Measurements from ENCODE around the gene CTNNBL1.

Gene CTNNBL1

DNA sequence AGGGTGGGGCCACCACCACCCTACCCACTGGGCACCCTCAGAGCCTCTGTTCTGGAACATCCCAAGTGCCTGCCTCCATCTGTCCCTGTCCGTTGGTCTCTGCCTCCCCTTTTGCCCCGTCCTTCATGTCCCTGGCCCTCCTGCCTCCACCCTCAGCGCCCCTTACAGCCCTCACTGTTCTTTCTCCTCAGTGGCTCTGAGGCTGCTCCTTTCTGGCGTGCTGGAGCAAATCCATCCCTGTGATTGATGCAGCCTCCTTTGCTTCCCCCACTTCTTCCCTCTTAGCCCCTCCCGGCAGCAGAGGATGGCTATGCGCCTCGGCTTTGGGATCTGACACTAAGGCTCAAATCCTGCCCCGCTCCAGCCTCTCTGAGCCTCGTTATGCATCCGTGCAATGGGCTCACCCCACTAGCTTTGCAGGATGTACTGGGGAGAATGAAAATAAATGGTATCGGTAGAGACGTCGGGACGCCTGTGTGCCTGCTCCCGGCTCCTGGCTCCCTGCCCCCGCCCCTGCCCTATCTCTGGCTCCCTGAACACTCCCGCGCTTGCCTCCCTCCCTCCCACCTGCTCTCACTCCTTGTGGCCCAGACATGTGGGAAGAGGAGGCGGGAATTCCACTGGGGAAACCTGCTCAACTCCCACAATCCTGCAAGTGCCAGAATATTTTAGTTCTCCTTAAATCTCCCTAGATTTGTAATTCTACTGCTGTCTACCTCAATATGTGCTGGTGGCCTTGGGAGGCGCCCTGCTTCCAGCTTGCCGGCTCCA lies 222.2 kb downstream of the CTNNBL1 start:
- DNase-seq (ENCODE audit: low read depth): no peak

DNA sequence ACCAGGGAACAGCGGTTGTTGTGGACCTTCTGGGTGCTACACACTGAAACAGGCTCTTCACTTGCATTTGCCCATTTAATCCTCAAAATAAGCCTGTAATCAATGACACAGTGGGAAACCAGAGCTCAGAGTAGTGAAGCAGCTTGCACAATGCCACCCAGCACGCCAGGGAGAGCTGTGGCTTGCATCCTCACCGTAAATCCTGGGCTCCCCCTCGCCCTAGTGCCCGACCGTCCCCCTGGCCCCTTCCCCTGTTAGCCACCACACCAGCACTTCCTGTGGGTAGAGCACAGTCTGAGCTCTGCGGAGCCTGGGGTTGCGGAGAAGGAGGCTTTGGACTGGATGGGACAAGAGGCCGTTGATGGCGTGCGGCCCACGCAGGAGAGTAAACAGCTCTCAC lies 223.6 kb downstream of the CTNNBL1 start:
- DNase-seq (ENCODE audit: low read depth): no peak

DNA sequence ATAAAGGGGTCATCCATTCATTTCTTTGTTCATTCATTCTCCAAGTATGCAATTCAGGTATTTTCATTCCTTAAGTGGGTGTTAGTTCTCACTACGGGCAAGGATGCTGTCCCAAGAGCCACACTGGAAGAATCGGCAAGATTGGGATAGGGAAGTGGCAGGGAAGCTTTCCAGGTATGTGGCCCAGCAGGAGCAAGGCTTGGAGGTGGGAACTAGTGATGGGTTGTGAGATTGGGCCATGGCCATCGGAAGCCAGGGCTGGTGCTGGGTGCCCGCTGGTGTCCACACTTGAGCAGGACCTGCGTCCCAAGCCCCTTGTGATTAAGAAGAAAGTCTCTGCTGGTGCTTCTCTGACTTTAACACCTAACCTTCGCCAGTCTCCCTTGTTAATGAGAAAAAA lies 224.2 kb downstream of the CTNNBL1 start:
- no peak for DNase-seq (ENCODE audit: low read depth)

- DNase-seq (ENCODE audit: low read depth): no peak
Measured at GRCh38 chr20:37919389-37920040, 225.7 kb downstream of the CTNNBL1 start.

- DNase-seq (ENCODE audit: low read depth): no peak
Measured at GRCh38 chr20:37920270-37920669, 226.4 kb downstream of the CTNNBL1 start.

DNA sequence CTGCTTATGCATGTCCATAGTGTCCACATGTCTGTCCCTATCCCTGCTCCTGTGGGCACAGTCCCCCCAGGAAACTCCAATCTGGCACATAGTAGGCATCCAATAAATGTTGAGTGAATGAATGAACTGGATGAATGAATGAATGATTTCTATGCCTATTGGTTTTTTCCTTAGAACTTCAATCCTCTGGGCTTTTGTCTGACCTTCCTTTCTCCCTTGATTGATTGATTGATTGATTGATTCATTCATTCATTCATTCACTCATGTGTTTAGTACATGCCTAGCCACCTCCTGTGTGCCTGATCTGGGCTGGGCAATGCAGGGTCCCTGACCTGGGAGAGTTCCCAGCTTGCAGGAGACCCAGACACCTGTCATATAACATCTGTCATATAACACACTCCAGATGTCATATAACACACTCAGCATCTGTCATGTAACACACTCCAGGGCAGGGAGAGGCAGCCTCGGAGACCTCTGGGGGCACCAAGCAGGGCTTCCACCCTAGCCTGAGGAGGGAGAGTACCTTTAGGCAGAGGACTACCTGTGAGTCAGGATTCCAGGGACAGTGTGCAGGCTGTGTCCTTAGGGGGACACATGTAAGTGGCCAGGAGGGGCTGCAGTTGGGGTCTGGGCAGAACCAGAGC lies 227.0 kb downstream of the CTNNBL1 start:
- DNase-seq (ENCODE audit: low read depth): no peak

DNA sequence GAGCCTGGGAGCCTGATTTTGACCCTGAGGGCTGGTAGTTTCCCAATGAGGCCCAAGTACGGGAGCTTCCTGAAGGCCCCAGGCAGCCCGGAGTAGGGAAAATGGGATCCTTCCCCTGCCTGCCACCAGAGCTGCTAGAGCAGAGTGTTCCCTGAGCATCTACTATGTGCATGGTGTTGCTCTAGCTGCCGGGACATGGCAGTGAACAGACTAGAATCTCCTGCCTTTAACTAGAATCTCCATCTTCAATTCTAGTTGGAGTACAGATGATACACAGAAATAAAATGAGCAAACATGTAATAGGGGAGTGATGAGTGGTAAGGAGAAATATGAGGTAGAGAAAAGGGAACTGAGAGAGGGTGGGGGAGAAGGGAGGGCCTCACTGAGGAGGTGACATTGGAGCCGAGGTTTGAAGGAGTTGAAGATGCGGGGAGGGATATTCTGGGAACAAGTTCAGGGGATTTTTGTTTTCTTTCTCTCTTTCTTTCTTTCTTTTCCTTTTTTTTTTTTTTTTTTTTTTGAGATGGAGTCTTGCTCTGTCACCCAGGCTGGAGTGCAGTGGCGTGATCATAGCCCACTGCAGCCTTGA lies 227.6 kb downstream of the CTNNBL1 start:
- DNase-seq (ENCODE audit: low read depth): no peak
